ENCODE data around the gene GNB2.

DNA sequence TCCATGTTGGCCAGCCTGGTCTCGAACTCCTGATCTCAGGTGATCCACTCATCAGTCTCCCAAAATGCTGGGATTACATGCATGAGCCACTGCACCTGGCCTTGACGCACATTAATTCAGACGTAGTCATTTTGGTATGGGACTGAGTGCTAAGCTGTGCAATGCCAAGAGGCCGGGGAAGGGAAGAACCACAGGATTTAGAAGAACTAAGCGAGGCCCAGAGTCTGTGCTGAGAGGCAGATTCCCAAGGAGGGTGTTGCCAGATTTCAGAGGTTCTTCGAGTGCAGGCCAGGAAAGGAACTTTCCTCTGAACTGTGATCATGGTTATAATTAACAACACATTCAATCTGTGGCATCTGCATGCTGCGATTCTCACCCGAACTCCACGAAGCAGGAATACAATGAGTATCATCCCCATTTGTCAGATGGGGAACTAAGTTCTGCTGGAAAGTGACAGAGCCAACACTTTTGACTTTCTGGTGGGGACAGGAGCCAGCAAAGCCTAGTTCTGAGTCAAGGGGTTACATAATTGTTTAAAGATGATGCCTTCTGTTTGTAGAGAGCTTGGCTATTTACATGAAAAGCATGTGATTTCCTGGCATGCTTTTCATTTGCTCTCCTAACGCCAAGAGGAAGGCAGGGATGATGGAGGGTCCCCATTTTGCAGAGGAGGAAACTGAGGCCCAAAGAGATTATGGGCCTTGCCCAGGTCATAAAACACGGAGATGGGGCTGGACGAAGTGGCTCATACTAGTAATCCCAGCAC is 53.6 kb downstream of the GNB2 start:
- TF ChIP-seq, protein P1, sequence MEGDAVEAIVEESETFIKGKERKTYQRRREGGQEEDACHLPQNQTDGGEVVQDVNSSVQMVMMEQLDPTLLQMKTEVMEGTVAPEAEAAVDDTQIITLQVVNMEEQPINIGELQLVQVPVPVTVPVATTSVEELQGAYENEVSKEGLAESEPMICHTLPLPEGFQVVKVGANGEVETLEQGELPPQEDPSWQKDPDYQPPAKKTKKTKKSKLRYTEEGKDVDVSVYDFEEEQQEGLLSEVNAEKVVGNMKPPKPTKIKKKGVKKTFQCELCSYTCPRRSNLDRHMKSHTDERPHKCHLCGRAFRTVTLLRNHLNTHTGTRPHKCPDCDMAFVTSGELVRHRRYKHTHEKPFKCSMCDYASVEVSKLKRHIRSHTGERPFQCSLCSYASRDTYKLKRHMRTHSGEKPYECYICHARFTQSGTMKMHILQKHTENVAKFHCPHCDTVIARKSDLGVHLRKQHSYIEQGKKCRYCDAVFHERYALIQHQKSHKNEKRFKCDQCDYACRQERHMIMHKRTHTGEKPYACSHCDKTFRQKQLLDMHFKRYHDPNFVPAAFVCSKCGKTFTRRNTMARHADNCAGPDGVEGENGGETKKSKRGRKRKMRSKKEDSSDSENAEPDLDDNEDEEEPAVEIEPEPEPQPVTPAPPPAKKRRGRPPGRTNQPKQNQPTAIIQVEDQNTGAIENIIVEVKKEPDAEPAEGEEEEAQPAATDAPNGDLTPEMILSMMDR (conservative IDR thresholded peaks at IDR 0.05 in 1 of 2, IDR thresholded peaks at IDR 0.05 in 1 of 2; ENCODE audit: extremely low read depth in 1 of 2, insufficient read depth in 1 of 2, low read depth in 1 of 2, low read length in 2 of 2) = no peak
- TF ChIP-seq EZH2 (IDR thresholded peaks at IDR 0.05; ENCODE audit: borderline replicate concordance, low read length) = no peak

Data from mammary epithelial cell (primary cell).